B cell (primary cell): ENCODE data around the gene ANKRD35. TPM values are rescaled to one million over a fixed set of nuclear protein-coding genes. Genes with fewer than 3 reads are reported as not detected.
"Not testable (repeated sequence)": the region's sequence is repeated elsewhere in the genome, so short reads cannot be mapped to it uniquely, and the experiment has no call there.

Experiments
- ATAC-seq: fragments of 200-7000 bp; cut with Tn5 transposase; one replicate; pipeline ENCODE4 v1.10.0; 2021; ENCODE audit warnings: low read depth, mild to moderate bottlenecking, moderate number of reproducible peaks, moderate library complexity
- CTCF ChIA-PET: fragments of 350-600 bp; sonication (Branson Sonifier 250); formaldehyde crosslinking; loops from one replicate; lab custom pipeline; 2021; ENCODE audit warnings: antibody characterized with exemption, inconsistent platforms; lab: Charles Lee
- POLR2A ChIA-PET: fragments of 350-600 bp; sonication (Branson Sonifier 250); formaldehyde crosslinking; loops from one replicate; lab custom pipeline; 2021; ENCODE audit warnings: antibody characterized with exemption; lab: Charles Lee
- DNase-seq: peaks from one replicate; pipeline ENCODE4 v3.0.0; 2013
- H2AFZ ChIP-seq: 2 replicates; pipeline ENCODE4 v1.6.1; 2012; ENCODE audit warnings: mild to moderate bottlenecking, low read depth, low read length; ENCODE audit not compliant: insufficient read depth, poor library complexity, severe bottlenecking
- H3K27ac ChIP-seq, 2 donors: 1 replicate in 1 of 2; 2 replicates in 1 of 2; pipeline ENCODE4 v1.5.1; 2012 to 2013; ENCODE audit warnings: low read length in 2 of 2, mild to moderate bottlenecking in 2 of 2, moderate library complexity in 1 of 2
- H3K27me3 ChIP-seq, 4 experiments: fragments of 200-600 bp in 1 of 4; sonication (generic) in 1 of 4; replicated peaks in 1 of 4; 1 replicate in 2 of 4; 2 replicates in 2 of 4; pipeline versions ENCODE4 v1.6.1 to v1.7.0; 2013 to 2016; ENCODE audit warnings: low read length in 3 of 4, mild to moderate bottlenecking in 2 of 4, mixed read lengths in 1 of 4, moderate library complexity in 1 of 4; ENCODE audit not compliant: insufficient read depth in 4 of 4, control insufficient read depth in 3 of 4; ENCODE audit errors: control extremely low read depth in 1 of 4
- H3K36me3 ChIP-seq, 2 experiments: replicated peaks in 1 of 2; 1 replicate in 1 of 2; 2 replicates in 1 of 2; pipeline versions ENCODE4 v1.6.1 to v1.7.1; 2013; ENCODE audit warnings: low read length in 1 of 2; ENCODE audit not compliant: insufficient read depth in 2 of 2, control insufficient read depth in 1 of 2; ENCODE audit errors: control extremely low read depth in 1 of 2, extremely low read depth in 1 of 2
- H3K4me1 ChIP-seq, 2 donors: fragments of 200-600 bp in 1 of 2; sonication (generic) in 1 of 2; 1 replicate in 1 of 2; 2 replicates in 1 of 2; pipeline versions ENCODE4 v1.5.1 to v1.6.1; 2013 to 2017; ENCODE audit warnings: low read length in 2 of 2; ENCODE audit not compliant: control insufficient read depth in 2 of 2, insufficient read depth in 2 of 2
- H3K4me2 ChIP-seq: replicated peaks from 2 replicates; pipeline ENCODE3; 2012; ENCODE audit warnings: mild to moderate bottlenecking, low read depth, low read length; ENCODE audit not compliant: poor library complexity, severe bottlenecking
- H3K4me3 ChIP-seq, 5 experiments: fragments of 200-600 bp in 1 of 5; sonication (generic) in 1 of 5; 1 replicate in 3 of 5; 2 replicates in 2 of 5; pipeline versions ENCODE4 v1.5.1 to v1.7.0; 2011 to 2016; ENCODE audit warnings: low read length in 4 of 5, mild to moderate bottlenecking in 4 of 5, low read depth in 2 of 5, control low read depth in 1 of 5, moderate library complexity in 1 of 5; ENCODE audit not compliant: insufficient read depth in 1 of 5; ENCODE audit errors: control extremely low read depth in 1 of 5, extremely low read depth in 1 of 5
- H3K79me2 ChIP-seq: fragments of 200-600 bp; sonication (generic); one replicate; pipeline ENCODE4 v1.6.0; 2016; ENCODE audit warnings: low read length; ENCODE audit not compliant: control insufficient read depth, insufficient read depth
- H3K9ac ChIP-seq: fragments of 200-600 bp; sonication (generic); 2 replicates; pipeline ENCODE4 v1.6.1; 2017; ENCODE audit warnings: mild to moderate bottlenecking, low read length, moderate library complexity
- H3K9me3 ChIP-seq, 3 donors: one replicate each; pipeline versions ENCODE4 v1.6.1 to v1.7.1; 2013; ENCODE audit warnings: low read length in 2 of 3; ENCODE audit not compliant: control insufficient read depth in 2 of 3, insufficient read depth in 1 of 3; ENCODE audit errors: control extremely low read depth in 1 of 3
- H4K20me1 ChIP-seq: 2 replicates; pipeline ENCODE4 v1.6.0; 2012; ENCODE audit warnings: mild to moderate bottlenecking, low read length; ENCODE audit not compliant: insufficient read depth, control insufficient read depth, poor library complexity, severe bottlenecking
- H3K27ac Mint-ChIP-seq: one replicate; pipeline ENCODE4 v1.8.0; 2021; ENCODE audit warnings: mixed read lengths
- H3K27me3 Mint-ChIP-seq: one replicate; pipeline ENCODE4 v1.8.0; 2021; ENCODE audit warnings: mixed read lengths
- H3K4me1 Mint-ChIP-seq: one replicate; pipeline ENCODE4 v1.8.0; 2021; ENCODE audit warnings: mixed read lengths
- H3K4me3 Mint-ChIP-seq: one replicate; pipeline ENCODE4 v1.8.0; 2021; ENCODE audit warnings: mixed read lengths
- H3K9me3 Mint-ChIP-seq: one replicate; pipeline ENCODE4 v1.8.0; 2022; ENCODE audit warnings: mixed read lengths; ENCODE audit not compliant: insufficient read depth
- EZH2 ChIP-seq: IDR thresholded peaks from 2 replicates; pipeline ENCODE4 v1.6.1; 2012; ENCODE audit warnings: borderline replicate concordance, low read depth, mild to moderate bottlenecking, moderate library complexity, low read length; ENCODE audit not compliant: insufficient read depth, poor library complexity, severe bottlenecking
- WGBS: methylation state at CpG from one replicate; pipeline ENCODE4 v1.1.5; 2013; ENCODE audit warnings: missing lambda C conversion rate; ENCODE audit not compliant: insufficient coverage; 5-methylcytosine and 5-hydroxymethylcytosine counted together
- intact Hi-C: fragments of 100-400 bp; cut with micrococcal nuclease; formaldehyde crosslinking; loops from one replicate; pipeline ENCODE4 v1.10.0; 2022
- polyA minus RNA-seq: library from RNA; depleted of rRNA, polyadenylated mRNA; stranded (reverse); fragments of >200 nt; gene quantifications from 2 replicates; pipeline ENCODE4 v1.2.3, GENCODE V29; 2012
- polyA plus RNA-seq: library from polyadenylated mRNA; depleted of rRNA; stranded (reverse); fragments of >200 nt; gene quantifications from 2 replicates; pipeline ENCODE4 v1.2.3, GENCODE V29; 2012
- total RNA-seq, 2 donors: library from RNA; stranded (reverse); fragments of 120-200 nt in 1 of 2; gene quantifications; 1 replicate in 1 of 2; 2 replicates in 1 of 2; pipeline versions ENCODE4 v1.2.3 to v1.2.4, GENCODE V29; 2013 to 2022
- TF ChIP-seq, protein P1 (sequence below): fragments of 200-600 bp; IDR thresholded peaks from one replicate; pipeline ENCODE4 v1.8.0; 2022; ENCODE audit warnings: antibody characterized with exemption, mild to moderate bottlenecking

The ANKRD35 gene
- not detected in 2 replicates for total RNA-seq
- total RNA-seq (2013): 0.05 TPM
- 0.04 TPM in 1 of 2 replicates, not detected in the other for polyA plus RNA-seq
- polyA minus RNA-seq: not detected in 2 replicates

DNA sequence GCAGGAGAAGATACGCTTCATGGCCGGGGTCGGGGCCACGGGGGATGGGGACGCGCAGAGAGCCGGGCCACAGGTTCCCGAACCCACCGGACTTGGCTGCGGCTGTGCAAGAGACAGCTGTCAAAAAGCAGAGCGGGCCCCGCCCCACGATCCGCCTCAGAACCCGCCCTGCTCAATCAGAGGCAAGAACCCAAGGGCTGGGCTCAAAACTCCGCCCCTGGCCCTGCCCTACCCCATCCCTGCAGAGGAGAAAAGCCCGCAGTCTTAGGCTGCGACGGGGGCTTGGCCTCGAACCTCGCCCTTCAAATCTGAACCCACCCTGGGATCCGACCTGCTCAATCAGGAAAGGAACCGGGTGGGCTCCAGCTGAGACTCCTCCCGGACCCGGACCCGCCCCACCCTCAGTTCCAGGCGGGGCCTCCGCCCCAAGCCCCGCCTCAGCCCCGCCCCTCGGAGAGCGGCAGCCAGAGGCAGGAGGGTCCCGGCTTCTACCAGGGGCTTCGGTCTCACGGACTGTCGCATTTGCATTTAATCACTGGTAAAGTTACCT lies at the start of gene ANKRD35:
Gene ANKRD35 (minus strand): TSS at position 129 of the 550 bp plus-strand sequence. CDS start 108 bp downstream, at position 21.
- Histone ChIP-seq H3K79me2 (no peaks in the 10 kb centered on the region), H3K27me3 (peaks cover 0 to 24% (median 18%) of the 10 kb centered on the region in 4 experiments), H3K4me2 (peak within 1 kb of the TSS; percentile 90), H3K9ac (peak within 1 kb of the TSS; percentile 71), H3K9me3 (no peaks in the 10 kb centered on the region), H2AFZ (peak within 1 kb of the TSS; percentile 89), H3K27ac (no peak within 1 kb of the TSS), H3K36me3 (no peaks in the 10 kb centered on the region), H4K20me1 (no peaks in the 10 kb centered on the region), H3K4me3 (peak within 1 kb of the TSS; percentile 12 to 84 (median 63)), H3K4me1 (peaks cover 11 to 12% of the 10 kb centered on the region in 2 donors)
- H3K27ac Mint-ChIP-seq: peak within 1 kb of the TSS; percentile 26
- ChIA-PET POLR2A (interaction anchor here (0.8 to 4.2 kb wide), 3 partner anchors 27 to 41 kb away, joined by 4 to 22 read pairs (median 4); partner anchors contain the start of genes NUDT17, PEX11B and PIAS3), CTCF (interaction anchor here (0.9 to 2.4 kb wide), 3 partner anchors 14 to 79 kb away, joined by 3 to 9 read pairs (median 3); partner anchors contain the start of genes ANKRD34A, NUDT17 and POLR3GL)
- TF ChIP-seq, protein P1, sequence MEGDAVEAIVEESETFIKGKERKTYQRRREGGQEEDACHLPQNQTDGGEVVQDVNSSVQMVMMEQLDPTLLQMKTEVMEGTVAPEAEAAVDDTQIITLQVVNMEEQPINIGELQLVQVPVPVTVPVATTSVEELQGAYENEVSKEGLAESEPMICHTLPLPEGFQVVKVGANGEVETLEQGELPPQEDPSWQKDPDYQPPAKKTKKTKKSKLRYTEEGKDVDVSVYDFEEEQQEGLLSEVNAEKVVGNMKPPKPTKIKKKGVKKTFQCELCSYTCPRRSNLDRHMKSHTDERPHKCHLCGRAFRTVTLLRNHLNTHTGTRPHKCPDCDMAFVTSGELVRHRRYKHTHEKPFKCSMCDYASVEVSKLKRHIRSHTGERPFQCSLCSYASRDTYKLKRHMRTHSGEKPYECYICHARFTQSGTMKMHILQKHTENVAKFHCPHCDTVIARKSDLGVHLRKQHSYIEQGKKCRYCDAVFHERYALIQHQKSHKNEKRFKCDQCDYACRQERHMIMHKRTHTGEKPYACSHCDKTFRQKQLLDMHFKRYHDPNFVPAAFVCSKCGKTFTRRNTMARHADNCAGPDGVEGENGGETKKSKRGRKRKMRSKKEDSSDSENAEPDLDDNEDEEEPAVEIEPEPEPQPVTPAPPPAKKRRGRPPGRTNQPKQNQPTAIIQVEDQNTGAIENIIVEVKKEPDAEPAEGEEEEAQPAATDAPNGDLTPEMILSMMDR: no peak
- no peak for TF ChIP-seq EZH2
- WGBS: under 1% methylated on average over 31 of the region's 36 CpGs
- intact Hi-C loops: loop anchor here (1.0 to 5.0 kb wide), 3 partner anchors 27 to 39 kb away; partner anchors contain the start of genes NUDT17, PEX11B and PIAS3
- ATAC-seq (peak; percentile 99), DNase-seq (peak; percentile 91)
- peaks cover 29% of the 10 kb centered on the region for H3K27me3 Mint-ChIP-seq
- H3K4me1 Mint-ChIP-seq: peaks cover 22% of the 10 kb centered on the region
- no peaks in the 10 kb centered on the region for H3K9me3 Mint-ChIP-seq
- peak within 1 kb of the TSS; percentile 87 for H3K4me3 Mint-ChIP-seq

DNA sequence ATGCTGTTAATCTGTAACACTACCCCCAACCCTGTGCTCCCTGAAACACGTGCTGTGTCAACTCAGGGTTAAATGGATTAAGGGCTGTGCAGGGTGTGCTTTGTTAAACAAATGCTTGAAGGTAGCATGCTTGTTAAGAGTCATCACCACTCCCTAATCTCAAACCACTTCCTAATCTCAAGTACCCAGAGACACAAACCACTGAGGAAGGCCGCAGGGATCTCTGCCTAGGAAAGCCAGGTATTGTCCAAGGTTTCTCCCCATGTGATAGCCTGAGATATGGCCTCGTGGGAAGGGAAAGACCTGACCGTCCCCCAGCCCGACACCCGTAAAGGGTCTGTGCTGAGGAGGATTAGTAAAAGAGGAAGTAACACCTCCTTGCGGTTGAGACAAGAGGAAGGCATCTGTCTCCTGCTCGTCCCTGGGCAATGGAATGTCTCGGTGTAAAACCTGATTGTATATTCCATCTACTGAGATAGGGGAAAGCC lies 46.9 kb upstream of the ANKRD35 start:
- DNase-seq: peak; percentile 78
- Mint-ChIP-seq H3K27ac (peak overlapping the region; percentile 89), H3K4me3 (peak overlapping the region; percentile 68), H3K4me1 (peaks cover 23% of the 10 kb centered on the region)
- not testable (repeated sequence) for H3K4me3 ChIP-seq, H3K9ac ChIP-seq, H3K79me2 ChIP-seq, H3K27me3 Mint-ChIP-seq, H3K9me3 ChIP-seq, H4K20me1 ChIP-seq, H3K9me3 Mint-ChIP-seq, H3K27me3 ChIP-seq, ATAC-seq
- intact Hi-C loops: loop anchor here (1.0 kb wide), 1 partner anchor 26 kb away; the partner anchor contains the start of gene LIX1L
- ChIA-PET CTCF (interaction anchor here (1.8 kb wide), 1 partner anchor 25 kb away, joined by 8 read pairs; the partner anchor contains the start of gene LIX1L), POLR2A (interaction anchor here (2.5 kb wide), 1 partner anchor 26 kb away, joined by 10 read pairs; the partner anchor contains the start of gene LIX1L)
- Histone ChIP-seq H3K27ac (peak overlapping the region in 1 of 2 donors; percentile 59), H3K36me3 (peaks cover 2 to 20% of the 10 kb centered on the region in 2 experiments), H3K4me2 (peak overlapping the region; percentile 22), H3K4me1 (peaks cover 17 to 30% of the 10 kb centered on the region in 2 donors), H2AFZ (peak overlapping the region; percentile 27)
- 0% methylated on average over 3 of the region's 9 CpGs for WGBS
